HL-60 (cell line): Measurements from ENCODE around the gene OR7C1.

Experiments used
- DNase-seq, 2 experiments: peaks; one replicate each; pipeline ENCODE4 v3.0.0-alpha.2; 2010 to 2020; ENCODE audit warnings: low read depth in 1 of 2, low spot score in 1 of 2
- H3K27ac ChIP-seq: fragments of 250-450 bp; sonication (Bioruptor Pico); replicated peaks from 2 replicates; pipeline ENCODE4 v1.5.1; 2020; ENCODE audit warnings: mild to moderate bottlenecking, moderate library complexity
- H3K27me3 ChIP-seq: fragments of 250-450 bp; sonication (Bioruptor Pico); 2 replicates; pipeline ENCODE4 v1.5.1; 2021; ENCODE audit warnings: mild to moderate bottlenecking, moderate library complexity; ENCODE audit not compliant: insufficient read depth, poor library complexity, severe bottlenecking
- H3K4me3 ChIP-seq: replicated peaks from 2 replicates; pipeline ENCODE4 v1.5.1; 2011; ENCODE audit warnings: mild to moderate bottlenecking, control low read depth, low read length; ENCODE audit not compliant: insufficient read depth
- CTCF ChIP-seq: IDR thresholded peaks from one replicate; pipeline ENCODE4 v1.5.1; 2011; ENCODE audit warnings: low read length, control low read depth, inconsistent platforms; ENCODE audit not compliant: insufficient read depth
- GABPA ChIP-seq: IDR thresholded peaks from 2 replicates; pipeline ENCODE4 v1.6.1; 2012; ENCODE audit warnings: low read depth
- POLR2AphosphoS5 ChIP-seq: IDR thresholded peaks from 2 replicates; pipeline ENCODE4 v1.6.1; 2012; ENCODE audit warnings: low read depth
- SPI1 ChIP-seq: IDR thresholded peaks from 2 replicates; pipeline ENCODE4 v1.6.1; 2012; ENCODE audit warnings: low read depth, mild to moderate bottlenecking, borderline replicate concordance
- long read RNA-seq: library from polyadenylated mRNA; unstranded; transcript quantifications from one replicate; pipeline ENCODE4 v2.0.0, GENCODE V29; 2020
- TF ChIP-seq, protein P1 (sequence below): IDR thresholded peaks from 2 replicates; pipeline ENCODE4 v1.6.1; 2012; ENCODE audit warnings: low read depth; ENCODE audit not compliant: insufficient replicate concordance

The OR7C1 gene
- long read RNA-seq = 0 reads

GRCh38 chr19:14835011-14835410 lies at the start of gene OR7C1, which contains the start of gene OR7A5:
TSS of gene OR7C1 (minus strand) at chr19:14835185. CDS start at chr19:14800136, 35,049 bp downstream.
TSS of gene OR7A5 (minus strand) at chr19:14835185. CDS start at chr19:14828241, 6,944 bp downstream.
- no peak for DNase-seq
- H3K27me3 ChIP-seq = no peaks in the 10 kb centered on the region
- no peak for TF ChIP-seq POLR2AphosphoS5
- no peak for TF ChIP-seq SPI1
- TF ChIP-seq, protein P1, sequence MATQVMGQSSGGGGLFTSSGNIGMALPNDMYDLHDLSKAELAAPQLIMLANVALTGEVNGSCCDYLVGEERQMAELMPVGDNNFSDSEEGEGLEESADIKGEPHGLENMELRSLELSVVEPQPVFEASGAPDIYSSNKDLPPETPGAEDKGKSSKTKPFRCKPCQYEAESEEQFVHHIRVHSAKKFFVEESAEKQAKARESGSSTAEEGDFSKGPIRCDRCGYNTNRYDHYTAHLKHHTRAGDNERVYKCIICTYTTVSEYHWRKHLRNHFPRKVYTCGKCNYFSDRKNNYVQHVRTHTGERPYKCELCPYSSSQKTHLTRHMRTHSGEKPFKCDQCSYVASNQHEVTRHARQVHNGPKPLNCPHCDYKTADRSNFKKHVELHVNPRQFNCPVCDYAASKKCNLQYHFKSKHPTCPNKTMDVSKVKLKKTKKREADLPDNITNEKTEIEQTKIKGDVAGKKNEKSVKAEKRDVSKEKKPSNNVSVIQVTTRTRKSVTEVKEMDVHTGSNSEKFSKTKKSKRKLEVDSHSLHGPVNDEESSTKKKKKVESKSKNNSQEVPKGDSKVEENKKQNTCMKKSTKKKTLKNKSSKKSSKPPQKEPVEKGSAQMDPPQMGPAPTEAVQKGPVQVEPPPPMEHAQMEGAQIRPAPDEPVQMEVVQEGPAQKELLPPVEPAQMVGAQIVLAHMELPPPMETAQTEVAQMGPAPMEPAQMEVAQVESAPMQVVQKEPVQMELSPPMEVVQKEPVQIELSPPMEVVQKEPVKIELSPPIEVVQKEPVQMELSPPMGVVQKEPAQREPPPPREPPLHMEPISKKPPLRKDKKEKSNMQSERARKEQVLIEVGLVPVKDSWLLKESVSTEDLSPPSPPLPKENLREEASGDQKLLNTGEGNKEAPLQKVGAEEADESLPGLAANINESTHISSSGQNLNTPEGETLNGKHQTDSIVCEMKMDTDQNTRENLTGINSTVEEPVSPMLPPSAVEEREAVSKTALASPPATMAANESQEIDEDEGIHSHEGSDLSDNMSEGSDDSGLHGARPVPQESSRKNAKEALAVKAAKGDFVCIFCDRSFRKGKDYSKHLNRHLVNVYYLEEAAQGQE = no peak
- no peak for TF ChIP-seq CTCF
- no peak for TF ChIP-seq GABPA
- H3K4me3 ChIP-seq = no peak within 1 kb of the TSS
- H3K27ac ChIP-seq = no peak within 1 kb of the TSS

GRCh38 chr19:14871619-14872230 lies 36.7 kb upstream of the OR7C1 start:
- Histone ChIP-seq H3K27ac (no peak overlapping the region), H3K4me3 (no peak overlapping the region), H3K27me3 (peaks cover 10% of the 10 kb centered on the region)
- DNase-seq = no peak
- TF ChIP-seq SPI1 (no peak), POLR2AphosphoS5 (no peak), CTCF (peak; percentile 47)
- TF ChIP-seq, protein P1 = no peak

DNA sequence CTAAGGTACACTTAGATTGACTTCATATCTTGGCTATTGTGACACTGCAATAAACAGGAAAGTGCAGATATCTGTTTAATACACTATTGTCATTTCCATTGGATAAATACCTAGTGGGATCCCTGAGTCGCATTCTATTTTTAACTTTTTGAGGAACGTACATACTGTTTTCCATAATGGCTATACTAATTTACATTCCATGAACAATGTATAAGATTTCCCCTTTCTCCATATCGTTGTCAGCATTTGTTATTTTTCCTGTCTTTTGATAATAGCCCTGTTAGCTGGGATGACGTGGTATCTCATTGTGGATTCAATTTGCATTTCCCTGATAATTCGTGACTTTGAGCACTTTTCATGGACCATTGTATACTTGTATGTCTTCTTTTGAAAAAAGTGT lies 33.5 kb upstream of the OR7C1 start:
- no peak for TF ChIP-seq SPI1
- no peak for TF ChIP-seq POLR2AphosphoS5
- no peak for TF ChIP-seq GABPA
- no peak for TF ChIP-seq CTCF
- TF ChIP-seq, protein P1 = no peak
- Histone ChIP-seq H3K27ac (no peak overlapping the region), H3K27me3 (peaks cover 7% of the 10 kb centered on the region), H3K4me3 (no peak overlapping the region)
- no peak for DNase-seq
